ENCODE measurements around the gene PYGB. TPM values are rescaled to one million over a fixed set of nuclear protein-coding genes. Genes with fewer than 3 reads are reported as not detected.

PYGB gene
- total RNA-seq, 6 donors from 2014 or later, result 59.4 to 128 (median 98.4) TPM

DNA sequence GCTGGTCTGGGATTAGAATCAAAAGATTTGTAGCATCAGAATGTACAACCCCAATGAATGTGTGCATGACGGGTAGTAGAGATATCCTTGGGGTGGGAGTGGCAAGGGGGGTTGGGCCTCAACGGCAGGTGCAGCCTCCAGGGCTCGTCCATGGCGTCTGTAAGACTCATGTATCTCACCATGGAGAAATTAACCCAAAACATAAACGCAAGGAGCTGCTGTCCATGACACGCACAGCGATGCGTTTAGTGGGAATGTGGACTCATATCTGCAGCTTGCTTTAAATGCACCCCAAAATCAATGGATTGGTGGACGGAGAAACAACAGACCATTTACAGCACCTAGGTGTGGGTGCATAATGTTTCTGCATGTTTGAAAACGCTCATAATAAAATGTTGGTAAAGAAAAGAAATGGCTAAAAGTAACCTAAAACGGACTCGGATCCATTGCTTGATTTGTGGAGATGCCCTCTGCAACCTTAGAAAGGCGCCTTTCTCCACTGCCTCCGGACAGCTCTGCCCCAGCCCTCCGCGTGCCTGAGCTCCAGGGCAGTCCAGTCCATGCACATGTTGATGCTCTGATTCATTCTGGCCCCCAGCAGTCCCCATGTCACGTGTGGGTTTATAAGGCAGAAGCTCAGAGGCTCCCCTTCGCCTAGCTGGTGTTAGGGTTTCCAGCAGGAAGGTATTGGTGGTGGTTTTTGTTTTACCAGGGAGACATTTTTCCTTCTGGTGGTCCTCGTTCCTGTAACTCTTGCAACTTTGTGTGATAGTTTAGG, 24.5 kb downstream of the PYGB start:
- Histone ChIP-seq H3K27me3 (no peaks in the 10 kb centered on the region), H3K9me3 (no peaks in the 10 kb centered on the region), H3K36me3 (peaks cover 17 to 81% (median 68%) of the 10 kb centered on the region in 4 donors), H3K27ac (no peak overlapping the region), H3K4me1 (no peaks in the 10 kb centered on the region), H3K4me3 (no peak overlapping the region)
- TF ChIP-seq EP300 (IDR thresholded peaks at IDR 0.05) (no peak), POLR2A (IDR thresholded peaks at IDR 0.05) (no peak), POLR2AphosphoS5 (IDR thresholded peaks at IDR 0.05) (no peak)
- TF ChIP-seq, protein P1, sequence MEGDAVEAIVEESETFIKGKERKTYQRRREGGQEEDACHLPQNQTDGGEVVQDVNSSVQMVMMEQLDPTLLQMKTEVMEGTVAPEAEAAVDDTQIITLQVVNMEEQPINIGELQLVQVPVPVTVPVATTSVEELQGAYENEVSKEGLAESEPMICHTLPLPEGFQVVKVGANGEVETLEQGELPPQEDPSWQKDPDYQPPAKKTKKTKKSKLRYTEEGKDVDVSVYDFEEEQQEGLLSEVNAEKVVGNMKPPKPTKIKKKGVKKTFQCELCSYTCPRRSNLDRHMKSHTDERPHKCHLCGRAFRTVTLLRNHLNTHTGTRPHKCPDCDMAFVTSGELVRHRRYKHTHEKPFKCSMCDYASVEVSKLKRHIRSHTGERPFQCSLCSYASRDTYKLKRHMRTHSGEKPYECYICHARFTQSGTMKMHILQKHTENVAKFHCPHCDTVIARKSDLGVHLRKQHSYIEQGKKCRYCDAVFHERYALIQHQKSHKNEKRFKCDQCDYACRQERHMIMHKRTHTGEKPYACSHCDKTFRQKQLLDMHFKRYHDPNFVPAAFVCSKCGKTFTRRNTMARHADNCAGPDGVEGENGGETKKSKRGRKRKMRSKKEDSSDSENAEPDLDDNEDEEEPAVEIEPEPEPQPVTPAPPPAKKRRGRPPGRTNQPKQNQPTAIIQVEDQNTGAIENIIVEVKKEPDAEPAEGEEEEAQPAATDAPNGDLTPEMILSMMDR (IDR thresholded peaks at IDR 0.05), result no peak
- no peak for DNase-seq
- 92 to 93% methylated on average over 19 of the region's 19 CpGs for WGBS, 2 donors
- no peak for ATAC-seq (ENCODE audit: low FRiP score in 2 of 2)

DNA sequence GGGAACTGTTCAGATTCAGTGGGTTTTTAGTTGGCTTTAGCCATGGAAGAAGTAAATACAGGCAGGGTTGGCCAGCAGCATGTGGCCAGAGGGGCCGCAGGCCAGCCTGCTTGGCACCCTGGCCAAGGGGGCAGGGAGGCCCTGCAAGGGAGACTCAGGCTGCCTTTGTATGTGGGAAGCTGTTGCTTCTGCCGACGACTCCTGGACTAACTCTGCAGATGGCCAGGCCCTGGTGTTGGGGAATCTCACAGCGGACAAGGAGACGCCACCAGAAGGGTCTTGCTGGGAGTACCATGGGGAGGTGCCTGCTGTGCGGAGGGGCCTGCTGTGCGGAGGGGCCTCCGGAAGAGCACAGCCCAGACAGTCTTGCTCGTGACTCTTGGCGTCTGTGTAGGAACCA, 25.2 kb downstream of the PYGB start:
- Histone ChIP-seq H3K4me3 (no peak overlapping the region), H3K4me1 (no peaks in the 10 kb centered on the region), H3K27ac (no peak overlapping the region), H3K27me3 (no peaks in the 10 kb centered on the region), H3K36me3 (peaks cover 22 to 87% (median 72%) of the 10 kb centered on the region in 4 donors), H3K9me3 (no peaks in the 10 kb centered on the region)
- no peak for DNase-seq
- 87 to 95% methylated on average over 9 to 10 of the region's 10 CpGs for WGBS, 2 donors
- TF ChIP-seq POLR2AphosphoS5 (IDR thresholded peaks at IDR 0.05) (no peak), POLR2A (IDR thresholded peaks at IDR 0.05) (no peak), EP300 (IDR thresholded peaks at IDR 0.05) (no peak)
- TF ChIP-seq, protein P1 (IDR thresholded peaks at IDR 0.05), result no peak
- no peak for ATAC-seq (ENCODE audit: low FRiP score in 2 of 2)

DNA sequence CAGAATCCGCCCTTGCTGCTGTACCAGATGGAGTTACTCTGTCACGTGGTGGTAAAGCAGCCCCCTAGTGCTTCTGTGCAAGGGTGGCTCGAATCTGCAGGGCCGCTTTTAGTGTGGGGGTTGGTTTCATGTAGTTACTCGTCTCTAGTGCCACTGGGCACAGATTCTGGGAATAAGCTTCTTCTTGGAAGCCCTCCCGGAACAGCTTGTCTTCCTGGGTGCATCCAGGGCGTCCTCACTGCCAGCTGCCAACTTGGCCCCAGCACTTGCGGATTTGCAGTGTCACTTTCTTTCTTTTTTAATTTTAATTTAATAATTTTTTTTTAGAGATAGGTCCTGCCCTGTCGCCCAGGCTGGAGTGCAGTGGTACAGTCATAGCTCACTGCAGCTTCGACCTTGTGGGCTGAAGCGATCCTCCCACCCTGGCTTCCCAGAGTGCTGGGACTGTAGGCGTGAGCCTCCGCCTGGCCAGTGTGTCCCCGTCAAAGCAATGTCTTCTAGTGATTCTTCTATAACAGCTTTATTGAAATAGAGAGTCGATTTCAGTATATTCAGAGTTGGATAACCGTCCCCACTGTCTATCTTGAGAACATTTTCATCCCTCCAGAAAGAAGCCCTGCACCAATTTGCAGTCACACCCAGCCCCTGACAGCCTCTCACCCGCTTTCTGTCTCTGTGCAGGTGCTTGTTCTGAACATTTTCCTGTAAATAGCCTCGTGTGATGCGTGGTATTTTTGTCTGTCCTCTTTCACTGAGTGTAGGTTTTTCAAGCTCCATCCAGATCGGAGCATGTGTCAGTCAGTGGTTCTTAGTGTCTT, 25.9 kb downstream of the PYGB start:
- Histone ChIP-seq H3K27me3 (no peaks in the 10 kb centered on the region), H3K4me3 (no peak overlapping the region), H3K9me3 (no peaks in the 10 kb centered on the region), H3K27ac (no peak overlapping the region), H3K36me3 (peaks cover 24 to 94% (median 79%) of the 10 kb centered on the region in 4 donors), H3K4me1 (no peaks in the 10 kb centered on the region)
- 93 to 95% methylated on average over 20 of the region's 20 CpGs for WGBS, 2 donors
- no peak for DNase-seq
- TF ChIP-seq, protein P1 (IDR thresholded peaks at IDR 0.05), result no peak
- no peak for TF ChIP-seq POLR2AphosphoS5 (IDR thresholded peaks at IDR 0.05)
- no peak for ATAC-seq (ENCODE audit: low FRiP score in 2 of 2)

DNA sequence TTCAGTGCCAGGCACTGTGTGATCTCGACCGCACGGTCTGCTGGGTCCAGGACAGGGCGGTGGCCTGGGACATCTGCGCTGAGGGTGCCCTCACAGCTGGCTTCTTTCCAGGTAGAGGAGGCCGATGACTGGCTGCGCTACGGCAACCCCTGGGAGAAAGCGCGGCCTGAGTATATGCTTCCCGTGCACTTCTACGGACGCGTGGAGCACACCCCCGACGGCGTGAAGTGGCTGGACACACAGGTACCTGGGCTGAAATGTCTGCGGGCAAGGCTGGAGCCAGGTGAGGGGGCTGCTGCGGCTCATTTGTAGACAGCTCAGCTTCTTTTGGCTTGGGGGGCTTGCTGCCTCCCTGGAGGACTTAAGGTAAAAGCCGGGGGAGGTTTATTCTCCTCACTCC, 26.6 kb downstream of the PYGB start:
- no peak overlapping the region for H3K27ac ChIP-seq
- 94 to 96% methylated on average over 19 to 20 of the region's 20 CpGs for WGBS, 2 donors
- H3K27me3 ChIP-seq, result no peaks in the 10 kb centered on the region
- no peaks in the 10 kb centered on the region for H3K4me1 ChIP-seq
- TF ChIP-seq, protein P1 (IDR thresholded peaks at IDR 0.05), result no peak
- TF ChIP-seq POLR2A (IDR thresholded peaks at IDR 0.05), result no peak
- TF ChIP-seq POLR2AphosphoS5 (IDR thresholded peaks at IDR 0.05), result no peak
- TF ChIP-seq EP300 (IDR thresholded peaks at IDR 0.05), result no peak
- DNase-seq, result peak; percentile 9 to 59
- H3K4me3 ChIP-seq, result no peak overlapping the region
- ATAC-seq (ENCODE audit: low FRiP score in 2 of 2), result no peak
- H3K9me3 ChIP-seq, result no peaks in the 10 kb centered on the region
- peaks cover 24 to 96% (median 82%) of the 10 kb centered on the region in 4 donors for H3K36me3 ChIP-seq
